ENCODE results near the gene ACOD1.
"Not testable (repeated sequence)": the region's sequence is repeated elsewhere in the genome, so short reads cannot be mapped to it uniquely, and the experiment has no call there.

ACOD1 gene

DNA sequence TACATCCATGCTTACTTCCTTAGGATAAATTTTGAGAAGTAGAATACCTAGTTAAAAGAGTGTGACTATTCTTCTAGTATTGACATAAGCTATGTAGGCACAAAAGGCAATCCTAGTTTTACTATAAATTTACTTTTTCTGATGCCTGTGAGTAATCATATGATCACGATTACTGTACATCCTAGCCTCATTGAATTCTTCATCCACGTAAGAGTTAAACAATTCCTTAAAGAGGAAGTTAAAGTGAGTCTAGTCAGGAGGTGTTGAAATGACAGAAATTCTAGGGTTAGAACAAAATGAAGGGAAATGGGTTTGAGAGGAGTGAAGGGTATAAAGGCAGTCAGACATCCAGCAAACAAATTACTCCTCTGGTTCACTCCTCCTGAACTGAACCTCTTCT is at the start of gene ACOD1:
ACOD1 (plus strand) TSS at position 363 of the 400 bp plus-strand sequence. CDS start 48 bp downstream, outside the sequence.
- DNase-seq (ENCODE audit: low read depth in 2 of 2): no peak

DNA sequence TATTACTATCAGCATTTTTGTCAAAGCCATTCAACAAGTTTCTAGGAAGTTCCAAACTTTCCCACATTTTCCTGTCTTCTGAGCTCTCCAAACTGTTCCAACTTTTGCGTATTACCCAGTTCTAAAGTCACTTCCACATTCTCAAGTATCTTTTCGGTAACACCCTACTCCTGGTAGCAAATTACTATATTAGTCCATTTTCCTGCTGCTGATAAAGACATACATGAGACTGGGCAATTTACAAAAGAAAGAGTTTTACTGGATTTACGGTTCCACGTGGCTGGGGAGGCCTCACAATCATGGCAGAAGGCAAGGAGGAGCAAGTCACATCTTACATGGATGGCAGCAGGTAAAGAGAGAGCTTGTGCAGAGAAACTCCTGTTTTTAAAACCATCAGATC is 49.2 kb upstream of the ACOD1 start:
- DNase-seq (ENCODE audit: low read depth in 2 of 2): not testable (repeated sequence)

DNA sequence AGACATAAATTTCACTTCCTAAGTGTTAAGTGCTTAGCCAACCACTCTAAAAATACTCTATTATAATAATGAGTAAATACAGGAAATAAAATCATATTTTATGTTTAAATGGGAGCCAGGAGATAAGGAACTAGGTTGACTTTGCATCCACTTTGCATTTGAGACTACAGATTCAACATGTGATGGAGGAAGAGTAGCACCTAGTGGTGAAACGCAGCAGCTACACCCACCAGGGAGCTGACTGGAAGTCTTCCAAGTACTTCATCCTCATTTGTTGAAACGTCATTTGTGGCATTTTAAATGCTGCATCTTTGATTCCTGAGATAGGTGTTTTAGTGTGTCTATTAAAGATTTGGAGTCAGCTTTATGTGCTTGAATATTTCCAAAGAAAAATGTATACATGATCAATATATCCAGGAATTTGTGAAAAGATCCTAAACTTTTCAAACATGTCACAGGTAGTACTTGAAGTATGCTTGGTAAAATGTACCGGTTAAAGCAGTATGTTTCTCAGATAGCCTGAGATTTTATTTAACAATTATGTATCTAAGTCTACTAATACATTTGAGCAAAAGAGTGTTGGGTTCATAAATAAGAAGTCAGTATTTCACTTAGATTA is 44.7 kb upstream of the ACOD1 start:
- peak; percentile 48 to 54 for DNase-seq (ENCODE audit: low read depth in 2 of 2)

GRCh38 chr13:76904507-76904906 is 43.8 kb upstream of the ACOD1 start:
- no peak for DNase-seq (ENCODE audit: low read depth in 2 of 2)

GRCh38 chr13:76912476-76912875 is 35.8 kb upstream of the ACOD1 start:
- no peak for DNase-seq (ENCODE audit: low read depth in 2 of 2)

- peak; percentile 59 to 70 for DNase-seq (ENCODE audit: low read depth in 2 of 2)
These were observed 34.4 kb upstream of the ACOD1 start for GRCh38 chr13:76913898-76914297.

GRCh38 chr13:76917095-76917494 is 31.2 kb upstream of the ACOD1 start:
- peak; percentile 57 to 60 for DNase-seq (ENCODE audit: low read depth in 2 of 2)

DNA sequence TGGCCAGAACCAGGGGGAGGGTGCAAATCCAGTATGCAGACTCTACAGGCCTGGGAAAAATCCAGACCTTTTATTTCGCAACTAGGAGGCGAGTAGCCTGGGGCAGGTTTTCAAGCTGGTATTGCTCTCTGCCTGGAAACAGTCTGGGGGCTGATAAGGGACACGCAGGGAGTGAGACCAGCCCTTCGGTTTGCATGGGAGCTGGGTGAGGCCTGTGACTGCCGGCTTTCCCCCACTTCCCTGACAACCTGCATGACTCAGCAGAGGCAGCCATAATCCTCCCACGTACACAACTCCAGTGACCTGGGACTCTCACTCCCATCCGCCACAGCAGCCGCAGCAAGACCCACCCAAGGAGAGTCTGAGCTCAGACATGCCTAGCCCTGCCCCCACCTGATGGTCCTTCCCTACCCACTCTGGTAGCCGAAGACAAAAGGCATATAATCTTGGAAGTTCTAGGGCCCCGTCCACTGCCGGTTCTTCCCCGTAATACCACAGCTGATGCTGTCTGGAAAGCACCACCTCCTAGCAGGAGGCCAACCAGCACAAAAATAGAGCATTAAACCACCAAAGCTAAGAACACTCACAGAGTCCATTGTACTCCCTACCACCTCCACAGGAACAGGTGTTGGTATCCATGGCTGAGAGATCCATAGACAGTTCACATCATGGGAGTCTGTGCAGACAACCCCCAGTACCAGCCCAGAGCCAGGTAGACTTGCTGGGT is 30.4 kb upstream of the ACOD1 start:
- not testable (repeated sequence) for DNase-seq (ENCODE audit: low read depth in 2 of 2)

GRCh38 chr13:76921516-76921915 is 26.8 kb upstream of the ACOD1 start:
- DNase-seq (ENCODE audit: low read depth in 2 of 2): no peak

DNA sequence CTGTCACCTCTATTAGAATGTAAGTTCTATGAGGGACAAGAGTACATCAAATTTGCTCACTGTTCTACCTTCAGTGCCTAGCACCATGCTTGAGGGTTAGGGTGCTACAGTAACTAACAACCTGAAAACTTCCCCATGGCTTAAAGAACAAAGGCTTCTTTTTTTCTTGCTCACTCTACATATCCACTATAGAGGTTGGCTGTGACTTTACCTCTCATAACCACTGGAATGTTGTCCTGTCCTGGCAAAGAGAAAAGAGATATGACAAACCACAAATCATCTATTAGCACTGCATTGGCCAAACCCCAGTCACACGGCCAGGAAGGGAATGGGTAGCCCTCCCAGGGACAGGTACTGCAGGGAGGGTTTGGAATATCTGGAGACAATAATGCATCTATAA is 23.2 kb upstream of the ACOD1 start:
- no peak for DNase-seq (ENCODE audit: low read depth in 2 of 2)

DNA sequence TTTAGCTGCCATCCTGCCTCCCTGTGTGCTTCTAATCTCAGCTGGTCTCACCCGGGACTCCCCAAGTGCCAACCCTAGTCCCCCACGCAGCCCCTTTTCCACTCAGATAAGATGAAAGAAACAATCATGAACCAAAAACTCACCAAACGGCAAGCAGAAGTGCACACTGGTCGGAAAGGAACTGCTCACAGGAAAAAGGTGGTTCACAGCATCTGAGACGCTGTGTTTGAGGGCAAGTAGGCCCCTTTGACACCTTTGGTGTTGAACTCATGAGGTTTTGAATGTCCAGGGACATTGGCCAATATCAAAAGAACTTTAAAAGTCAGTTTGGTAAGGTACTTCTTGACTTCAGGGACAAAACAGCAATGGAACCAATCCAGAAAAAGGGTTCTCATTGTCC is 20.4 kb upstream of the ACOD1 start:
- no peak for DNase-seq (ENCODE audit: low read depth in 2 of 2)

DNA sequence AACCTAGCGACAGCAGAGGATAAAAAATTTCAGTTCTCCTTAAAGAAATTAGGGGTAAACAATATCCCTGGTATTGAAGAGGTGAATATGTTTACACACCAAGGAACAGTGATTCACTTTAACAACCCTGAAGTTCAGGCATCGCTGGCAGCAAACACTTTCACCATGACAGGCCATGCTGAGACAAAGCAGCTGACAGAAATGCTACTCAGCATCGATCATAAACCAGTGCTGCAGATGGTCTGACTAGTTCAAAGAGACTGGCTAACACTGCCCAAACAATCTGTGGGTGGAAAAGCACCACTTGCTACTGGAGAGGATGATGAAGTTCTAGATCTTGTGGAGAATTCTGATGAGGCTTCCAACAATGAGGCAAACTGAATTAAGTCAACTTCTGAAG is 19.9 kb upstream of the ACOD1 start:
- no peak for DNase-seq (ENCODE audit: low read depth in 2 of 2)

GRCh38 chr13:76929320-76929719 is 19.0 kb upstream of the ACOD1 start:
- DNase-seq (ENCODE audit: low read depth in 2 of 2): no peak

- no peak for DNase-seq (ENCODE audit: low read depth in 2 of 2)
These were observed 18.4 kb upstream of the ACOD1 start for GRCh38 chr13:76929851-76930374.

GRCh38 chr13:76932076-76932475 is 16.2 kb upstream of the ACOD1 start:
- no peak for DNase-seq (ENCODE audit: low read depth in 2 of 2)

DNA sequence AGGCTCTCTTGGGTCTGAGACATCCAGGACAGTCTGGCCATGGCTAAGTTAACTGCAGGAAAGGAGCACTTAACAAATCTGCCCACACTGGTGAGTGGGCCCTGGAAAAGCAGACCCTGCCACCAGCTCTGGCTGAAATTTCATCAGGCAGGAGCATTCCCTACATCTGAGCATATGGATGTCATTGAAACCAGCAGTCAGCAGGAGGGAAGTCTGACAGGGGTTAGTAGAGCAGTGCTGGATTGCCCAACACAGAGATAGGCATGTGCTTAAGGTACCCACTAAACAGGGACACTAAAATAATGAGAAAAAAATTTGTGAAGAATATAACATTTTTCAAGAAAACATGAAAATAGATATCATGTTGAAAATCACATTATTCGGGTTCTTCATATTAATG is 13.6 kb upstream of the ACOD1 start:
- peak in 1 of 2 experiments; percentile 23 for DNase-seq (ENCODE audit: low read depth in 2 of 2)

DNA sequence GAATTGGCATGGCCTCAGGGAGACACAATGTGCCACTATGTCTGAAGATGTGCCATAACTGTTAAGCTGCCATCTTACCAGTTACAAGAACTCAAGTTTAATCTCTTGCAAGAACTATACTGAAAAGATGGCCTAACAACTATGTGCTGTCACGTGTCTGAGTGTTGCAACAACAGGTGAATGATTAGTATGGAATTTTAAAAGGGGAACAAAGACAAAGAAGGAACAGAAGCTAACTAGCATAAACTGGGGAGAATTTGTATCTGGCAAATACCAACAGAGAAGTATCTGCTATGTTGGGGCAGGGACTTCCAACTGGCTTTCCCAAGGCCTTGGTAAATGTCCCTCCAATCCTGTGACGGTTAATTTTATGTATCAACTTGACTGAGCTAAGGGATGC is 11.5 kb upstream of the ACOD1 start:
- DNase-seq (ENCODE audit: low read depth in 2 of 2): no peak

DNA sequence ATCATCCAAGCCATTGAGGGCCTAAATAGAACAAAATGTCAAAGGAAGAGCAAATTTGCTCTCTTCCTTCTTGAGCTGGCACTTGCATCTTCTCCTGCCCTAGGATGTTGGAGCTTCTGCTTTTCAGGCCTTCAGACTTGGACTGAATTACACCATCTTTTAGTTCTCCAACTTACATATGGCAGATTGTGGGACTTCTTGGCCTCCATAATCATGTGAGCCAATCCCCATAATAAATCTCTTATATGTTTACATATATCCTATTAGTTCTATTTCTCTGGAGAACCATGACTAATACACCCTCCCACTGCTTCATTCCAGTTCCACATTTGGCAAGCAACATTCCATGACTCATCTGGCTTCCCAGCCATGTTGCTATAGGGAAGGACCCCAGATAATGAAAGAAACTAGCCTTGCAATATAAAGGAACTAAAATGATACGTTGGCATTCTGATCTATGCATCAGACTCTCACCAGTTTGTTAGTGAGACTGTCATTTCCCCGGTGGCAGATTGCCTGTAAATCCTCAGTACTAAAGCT is 11.0 kb upstream of the ACOD1 start:
- DNase-seq (ENCODE audit: low read depth in 2 of 2): peak; percentile 98 to 99

- peak; percentile 55 to 61 for DNase-seq (ENCODE audit: low read depth in 2 of 2)
These were observed 9.1 kb upstream of the ACOD1 start for GRCh38 chr13:76939215-76939614.

GRCh38 chr13:76942363-76942762 is 5.9 kb upstream of the ACOD1 start:
- no peak for DNase-seq (ENCODE audit: low read depth in 2 of 2)

GRCh38 chr13:76943646-76944045 is 4.7 kb upstream of the ACOD1 start:
- DNase-seq (ENCODE audit: low read depth in 2 of 2): no peak

GRCh38 chr13:76944456-76944855 is 3.9 kb upstream of the ACOD1 start:
- no peak for DNase-seq (ENCODE audit: low read depth in 2 of 2)

DNA sequence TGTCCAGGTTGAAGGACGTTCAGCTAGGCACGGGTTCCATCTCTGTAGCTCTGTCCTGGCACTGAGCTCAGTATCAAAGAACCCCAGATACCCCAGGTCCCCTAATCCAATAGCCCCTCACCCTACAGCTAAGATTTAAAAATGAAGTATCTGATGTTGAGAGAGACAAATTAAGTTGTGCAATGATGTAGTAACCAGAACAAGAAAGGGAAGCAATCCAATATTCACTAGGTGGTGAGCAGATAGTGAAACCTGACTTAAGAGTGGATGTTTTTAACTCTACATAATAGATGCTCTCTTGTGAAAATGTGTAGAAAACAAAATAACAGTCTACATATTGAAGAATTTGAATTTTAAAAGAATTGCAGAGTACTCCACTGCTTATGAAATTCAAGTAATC is 1.8 kb downstream of the ACOD1 start:
- DNase-seq (ENCODE audit: low read depth in 2 of 2): no peak

All from fibroblast of skin of left quadriceps (primary cell).